ENCODE measurements around the gene PPP1R13L.

Gene PPP1R13L

DNA sequence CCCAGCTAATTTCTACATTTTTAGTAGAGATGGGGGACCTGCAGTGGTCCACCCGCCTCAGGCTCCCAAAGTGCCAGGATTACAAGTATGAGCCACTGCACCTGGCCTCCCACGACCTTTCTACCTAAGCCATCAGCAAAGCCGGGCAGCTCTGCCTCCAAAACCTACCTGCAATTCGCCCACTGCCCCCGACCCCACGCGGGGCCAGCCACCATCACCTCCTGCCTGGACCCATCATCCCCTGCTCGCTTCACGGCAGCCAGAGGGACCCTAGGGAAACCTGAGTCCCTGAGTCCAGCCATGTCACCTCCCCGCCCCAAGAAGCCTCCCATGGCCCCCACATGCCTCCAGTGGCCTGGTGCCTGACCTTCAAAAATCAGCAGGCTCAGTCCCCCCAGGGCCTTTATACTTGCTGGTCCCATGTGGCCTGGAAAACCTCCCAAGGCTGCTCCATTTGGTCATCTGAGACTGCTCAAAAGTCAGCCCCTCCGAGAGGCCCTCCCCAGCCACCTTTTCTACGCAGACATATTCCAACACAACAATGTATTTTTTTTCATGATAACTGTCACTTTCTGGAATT, 46.6 kb downstream of the PPP1R13L start:
- DNase-seq (ENCODE audit: low spot score), result no peak
- in situ Hi-C loops (cut with MboI; ENCODE audit: low pct_unique_long_range_greater_than_20kb, low sequenced_read_pairs, unreplicated experiment), result no loop called here

DNA sequence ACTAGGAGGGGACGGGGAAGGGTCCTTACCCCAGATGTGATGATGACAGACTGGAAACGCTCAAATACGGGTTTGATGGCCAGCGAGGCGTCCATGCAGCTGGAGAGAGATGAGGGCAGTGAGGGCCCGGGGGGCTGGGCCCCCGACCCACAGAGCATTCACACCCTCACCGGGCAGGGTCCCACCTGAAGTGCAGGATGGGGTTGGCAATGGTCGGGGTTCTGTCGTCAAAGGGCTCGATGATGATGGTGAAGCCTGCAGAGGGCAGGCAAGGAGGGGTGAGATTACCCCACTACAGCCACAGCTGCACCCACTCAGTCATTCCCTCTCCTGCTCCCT, 47.5 kb downstream of the PPP1R13L start:
- in situ Hi-C loops (cut with MboI; ENCODE audit: low pct_unique_long_range_greater_than_20kb, low sequenced_read_pairs, unreplicated experiment), result no loop called here
- DNase-seq (ENCODE audit: low spot score), result no peak
- TF ChIP-seq, protein P1, sequence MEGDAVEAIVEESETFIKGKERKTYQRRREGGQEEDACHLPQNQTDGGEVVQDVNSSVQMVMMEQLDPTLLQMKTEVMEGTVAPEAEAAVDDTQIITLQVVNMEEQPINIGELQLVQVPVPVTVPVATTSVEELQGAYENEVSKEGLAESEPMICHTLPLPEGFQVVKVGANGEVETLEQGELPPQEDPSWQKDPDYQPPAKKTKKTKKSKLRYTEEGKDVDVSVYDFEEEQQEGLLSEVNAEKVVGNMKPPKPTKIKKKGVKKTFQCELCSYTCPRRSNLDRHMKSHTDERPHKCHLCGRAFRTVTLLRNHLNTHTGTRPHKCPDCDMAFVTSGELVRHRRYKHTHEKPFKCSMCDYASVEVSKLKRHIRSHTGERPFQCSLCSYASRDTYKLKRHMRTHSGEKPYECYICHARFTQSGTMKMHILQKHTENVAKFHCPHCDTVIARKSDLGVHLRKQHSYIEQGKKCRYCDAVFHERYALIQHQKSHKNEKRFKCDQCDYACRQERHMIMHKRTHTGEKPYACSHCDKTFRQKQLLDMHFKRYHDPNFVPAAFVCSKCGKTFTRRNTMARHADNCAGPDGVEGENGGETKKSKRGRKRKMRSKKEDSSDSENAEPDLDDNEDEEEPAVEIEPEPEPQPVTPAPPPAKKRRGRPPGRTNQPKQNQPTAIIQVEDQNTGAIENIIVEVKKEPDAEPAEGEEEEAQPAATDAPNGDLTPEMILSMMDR (IDR thresholded peaks at IDR 0.05; ENCODE audit: extremely low read depth, insufficient read depth, missing control alignments), result no peak

More for the DNA sequence above, 46.6 kb downstream of the PPP1R13L start:
- TF ChIP-seq, protein P1 (IDR thresholded peaks at IDR 0.05; ENCODE audit: extremely low read depth, insufficient read depth, missing control alignments), result no peak

DNA sequence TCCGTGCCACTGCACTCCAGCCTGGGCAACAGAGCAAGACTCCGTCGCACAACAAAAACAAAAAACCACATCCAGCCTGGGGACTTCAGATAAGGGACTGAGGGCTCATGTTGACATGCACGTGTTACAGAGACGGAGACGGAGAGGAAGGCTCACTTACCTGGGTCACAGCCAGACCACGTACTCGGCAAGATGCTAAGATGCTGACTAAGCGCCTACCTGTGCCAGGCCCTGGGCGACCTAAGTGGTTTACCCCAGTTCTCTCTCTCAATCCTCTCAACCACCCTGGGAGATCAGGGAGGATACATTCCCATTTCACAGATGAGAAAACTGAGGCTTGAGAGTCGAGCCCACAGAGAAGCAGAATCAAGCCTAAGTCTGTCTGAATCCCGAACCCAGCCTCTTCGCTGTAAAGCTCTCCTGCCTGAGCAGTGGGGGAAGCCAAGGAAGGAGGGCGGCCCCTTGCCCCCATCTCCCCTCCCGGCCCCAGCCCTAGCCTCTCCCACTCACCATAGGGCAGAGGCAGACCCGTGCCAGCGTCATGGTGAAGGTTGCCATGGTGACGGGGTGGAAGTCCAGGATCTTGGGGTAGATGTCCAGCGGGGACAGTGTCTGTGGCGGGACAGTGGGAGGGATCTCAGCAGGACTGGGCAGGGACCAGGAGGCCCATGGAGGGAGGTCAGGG, 48.0 kb downstream of the PPP1R13L start:
- in situ Hi-C loops (cut with MboI; ENCODE audit: low pct_unique_long_range_greater_than_20kb, low sequenced_read_pairs, unreplicated experiment), result no loop called here
- TF ChIP-seq, protein P1 (IDR thresholded peaks at IDR 0.05; ENCODE audit: extremely low read depth, insufficient read depth, missing control alignments), result no peak
- DNase-seq (ENCODE audit: low spot score), result no peak

DNA sequence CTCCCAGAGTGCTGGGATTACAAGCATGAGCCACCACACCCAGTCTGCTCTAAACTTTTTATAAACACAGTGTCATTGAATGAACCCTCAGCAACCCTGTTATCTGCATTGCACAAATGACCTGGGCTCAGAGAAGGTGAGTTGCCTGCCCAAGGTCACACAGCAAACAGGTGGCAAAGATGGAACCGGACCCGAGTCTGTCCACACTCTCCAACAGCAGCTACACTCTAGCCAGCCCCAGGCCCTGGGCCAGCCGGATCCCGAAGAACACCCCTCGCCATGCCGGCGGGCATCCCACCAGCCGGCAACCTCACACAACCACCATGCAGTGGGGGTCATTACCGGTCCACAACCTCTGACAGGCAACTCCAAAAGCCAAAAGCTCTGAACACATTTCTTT, 49.0 kb downstream of the PPP1R13L start:
- in situ Hi-C loops (cut with MboI; ENCODE audit: low pct_unique_long_range_greater_than_20kb, low sequenced_read_pairs, unreplicated experiment), result no loop called here
- TF ChIP-seq, protein P1 (IDR thresholded peaks at IDR 0.05; ENCODE audit: extremely low read depth, insufficient read depth, missing control alignments), result no peak
- no peak for DNase-seq (ENCODE audit: low spot score)

DNA sequence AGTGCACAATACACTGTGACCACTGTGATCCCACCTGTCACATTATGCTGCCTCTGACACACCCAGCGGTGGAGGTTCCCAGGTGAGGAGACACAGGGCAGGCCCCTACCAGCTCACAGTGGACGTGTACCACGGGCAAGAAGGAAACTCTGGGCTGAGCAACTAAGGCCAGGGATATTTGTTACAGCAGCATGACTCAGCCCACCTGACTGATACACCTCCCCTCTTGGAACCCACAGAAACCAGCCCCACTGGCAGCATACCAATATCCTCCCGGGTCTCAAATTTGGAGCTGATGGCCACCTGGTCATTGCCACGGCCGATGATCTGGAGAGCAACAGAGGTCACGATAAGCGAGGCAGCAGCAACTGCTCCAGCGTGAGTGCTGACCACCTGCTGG, 49.5 kb downstream of the PPP1R13L start:
- no peak for DNase-seq (ENCODE audit: low spot score)
- in situ Hi-C loops (cut with MboI; ENCODE audit: low pct_unique_long_range_greater_than_20kb, low sequenced_read_pairs, unreplicated experiment), result no loop called here
- TF ChIP-seq, protein P1 (IDR thresholded peaks at IDR 0.05; ENCODE audit: extremely low read depth, insufficient read depth, missing control alignments), result no peak

DNA sequence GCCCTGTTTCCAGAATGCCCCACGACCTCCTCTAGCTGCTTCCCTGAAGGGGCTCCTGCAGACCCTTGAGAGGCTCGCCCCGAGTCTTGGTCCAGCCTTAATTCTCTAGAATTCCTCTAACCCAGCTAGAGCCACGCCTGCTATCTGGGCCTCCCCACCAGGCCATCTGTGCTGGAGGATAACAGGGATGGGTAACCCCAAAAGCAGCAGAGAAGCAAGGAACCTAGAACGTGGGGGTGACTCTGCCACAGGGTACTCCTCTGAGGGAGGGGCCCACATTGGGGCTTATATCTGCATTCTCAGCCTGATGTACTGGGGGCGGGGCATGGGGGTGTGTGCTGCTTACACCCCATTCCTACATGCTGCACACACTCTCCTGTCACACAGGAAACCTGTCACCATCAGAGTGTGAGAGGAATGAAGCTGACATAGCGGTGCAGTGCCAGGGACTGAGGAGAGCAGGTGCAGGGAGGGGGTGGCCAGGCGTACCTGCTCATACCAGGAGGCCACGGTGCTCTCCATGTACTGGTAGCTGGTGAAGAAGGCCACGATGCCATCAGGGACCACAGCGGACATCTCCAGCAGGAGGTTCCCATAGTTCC, 50.5 kb downstream of the PPP1R13L start:
- TF ChIP-seq, protein P1 (IDR thresholded peaks at IDR 0.05; ENCODE audit: extremely low read depth, insufficient read depth, missing control alignments), result no peak
- DNase-seq (ENCODE audit: low spot score), result no peak
- in situ Hi-C loops (cut with MboI; ENCODE audit: low pct_unique_long_range_greater_than_20kb, low sequenced_read_pairs, unreplicated experiment), result no loop called here
